Gastrocnemius medialis (tissue), 4 donors: ENCODE data around the gene SERTAD4. TPM values are rescaled to one million over a fixed set of nuclear protein-coding genes. Genes with fewer than 3 reads are reported as not detected.

Experiments
- ATAC-seq, 2 donors: fragments of 150-250 bp; one replicate each; pipeline ENCODE4 v1.9.1; 2016
- DNase-seq, 2 donors: peaks; one replicate each; pipeline ENCODE4 v3.0.0-alpha.2; 2019
- H3K27ac ChIP-seq, 4 donors: fragments of 200-600 bp; sonication (generic); 1 replicate in 1 of 4; 2 replicates in 3 of 4; pipeline ENCODE4 v1.5.1; 2016 to 2018; ENCODE audit warnings: mild to moderate bottlenecking in 2 of 4, moderate library complexity in 1 of 4
- H3K27me3 ChIP-seq, 3 donors: fragments of 200-600 bp; sonication (generic) in 2 of 3; 1 replicate in 1 of 3; 2 replicates in 2 of 3; pipeline versions ENCODE4 v1.5.1 to v1.6.0; 2016 to 2019; ENCODE audit warnings: mild to moderate bottlenecking in 1 of 3, moderate library complexity in 1 of 3
- H3K36me3 ChIP-seq, 2 donors: fragments of 200-600 bp; sonication (generic) in 1 of 2; one replicate each; pipeline ENCODE4 v1.5.1; 2017 to 2018
- H3K4me1 ChIP-seq, 2 donors: fragments of 200-600 bp; sonication (generic) in 1 of 2; one replicate each; pipeline ENCODE4 v1.5.1; 2016 to 2017; ENCODE audit warnings: mild to moderate bottlenecking in 2 of 2
- H3K4me3 ChIP-seq, 4 donors: fragments of 200-600 bp; sonication (generic) in 3 of 4; 1 replicate in 1 of 4; 2 replicates in 3 of 4; pipeline ENCODE4 v1.5.1; 2016 to 2019; ENCODE audit warnings: mild to moderate bottlenecking in 2 of 4
- H3K9me3 ChIP-seq, 3 donors: fragments of 200-600 bp; sonication (generic) in 2 of 3; 1 replicate in 1 of 3; 2 replicates in 2 of 3; pipeline ENCODE4 v1.5.1; 2016 to 2019
- POLR2A ChIP-seq, 2 donors: fragments of 450-650 bp; IDR thresholded peaks; one replicate each; pipeline ENCODE4 v1.6.1; 2017; ENCODE audit warnings: antibody characterized with exemption in 2 of 2, mild to moderate bottlenecking in 2 of 2, moderate library complexity in 2 of 2
- in situ Hi-C, 4 donors: fragments of 200-750 bp; cut with MboI; loops; one replicate each; pipeline versions ENCODE4 v1.15.0 to v1.8.0; 2017; ENCODE audit warnings: low sequenced_read_pairs in 4 of 4
- intact Hi-C: fragments of 100-400 bp; cut with DNase I; formaldehyde crosslinking; loops from one replicate; pipeline ENCODE4 v1.15.1; 2023; ENCODE audit warnings: low total_unique reads
- total RNA-seq, 4 donors: library from RNA; depleted of rRNA; stranded (reverse); fragments of >200 nt; gene quantifications; one replicate each; pipeline versions ENCODE4 v1.1.0 to v1.2.3, GENCODE V29; 2016
- TF ChIP-seq, protein P1 (sequence below), 5 experiments: fragments of 450-650 bp in 3 of 5; fragments of 200-600 bp in 2 of 5; sonication (generic) in 2 of 5; IDR thresholded peaks in 4 of 5; conservative IDR thresholded peaks in 1 of 5; 1 replicate in 4 of 5; 2 replicates in 1 of 5; pipeline ENCODE4 v1.5.1; 2016 to 2019; ENCODE audit warnings: antibody characterized with exemption in 5 of 5, mild to moderate bottlenecking in 3 of 5, moderate library complexity in 3 of 5

The SERTAD4 gene
- total RNA-seq, 4 donors from 2014 or later: 0.10 to 0.41 (median 0.16) TPM; not detected in 1

DNA sequence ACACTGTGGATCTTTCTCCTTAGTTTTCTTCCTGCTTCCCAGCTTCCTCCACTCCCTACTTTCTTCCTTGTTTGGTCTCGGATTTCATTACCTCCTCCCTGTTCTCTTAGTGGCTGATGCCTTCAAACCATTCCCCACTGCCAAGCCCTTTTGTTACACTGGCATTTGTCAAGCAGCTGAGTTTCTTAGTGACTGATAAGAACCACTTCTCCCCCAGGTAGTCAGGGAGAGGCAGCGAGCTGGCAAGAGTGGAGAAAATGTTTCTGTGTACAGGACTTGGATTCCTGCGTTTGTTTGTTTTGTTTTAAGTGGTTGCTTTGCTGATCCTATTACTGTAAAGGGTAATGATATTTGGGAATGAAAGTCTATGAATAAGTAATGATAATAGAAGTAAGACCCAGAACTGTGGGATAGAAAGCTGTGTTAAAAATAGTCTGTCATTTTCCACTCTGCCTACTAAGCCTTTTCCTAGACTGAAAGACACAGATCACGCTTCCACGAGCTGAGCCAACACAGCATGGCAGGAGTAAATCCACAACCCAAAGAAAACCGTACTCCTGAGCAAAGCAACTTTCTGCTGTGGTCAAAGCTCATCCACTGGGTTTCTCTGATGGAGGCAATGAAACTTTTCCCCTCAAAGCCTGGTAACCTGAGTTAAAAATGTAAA, 10.1 kb upstream of the SERTAD4 start:
- no peaks in the 10 kb centered on the region for H3K36me3 ChIP-seq
- DNase-seq (no peak), ATAC-seq (no peak)
- H3K4me1 ChIP-seq: no peaks in the 10 kb centered on the region
- peaks cover 0 to 3% (median 0%) of the 10 kb centered on the region in 3 donors for H3K27me3 ChIP-seq
- TF ChIP-seq, protein P1, sequence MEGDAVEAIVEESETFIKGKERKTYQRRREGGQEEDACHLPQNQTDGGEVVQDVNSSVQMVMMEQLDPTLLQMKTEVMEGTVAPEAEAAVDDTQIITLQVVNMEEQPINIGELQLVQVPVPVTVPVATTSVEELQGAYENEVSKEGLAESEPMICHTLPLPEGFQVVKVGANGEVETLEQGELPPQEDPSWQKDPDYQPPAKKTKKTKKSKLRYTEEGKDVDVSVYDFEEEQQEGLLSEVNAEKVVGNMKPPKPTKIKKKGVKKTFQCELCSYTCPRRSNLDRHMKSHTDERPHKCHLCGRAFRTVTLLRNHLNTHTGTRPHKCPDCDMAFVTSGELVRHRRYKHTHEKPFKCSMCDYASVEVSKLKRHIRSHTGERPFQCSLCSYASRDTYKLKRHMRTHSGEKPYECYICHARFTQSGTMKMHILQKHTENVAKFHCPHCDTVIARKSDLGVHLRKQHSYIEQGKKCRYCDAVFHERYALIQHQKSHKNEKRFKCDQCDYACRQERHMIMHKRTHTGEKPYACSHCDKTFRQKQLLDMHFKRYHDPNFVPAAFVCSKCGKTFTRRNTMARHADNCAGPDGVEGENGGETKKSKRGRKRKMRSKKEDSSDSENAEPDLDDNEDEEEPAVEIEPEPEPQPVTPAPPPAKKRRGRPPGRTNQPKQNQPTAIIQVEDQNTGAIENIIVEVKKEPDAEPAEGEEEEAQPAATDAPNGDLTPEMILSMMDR (IDR thresholded peaks at IDR 0.05 in 4 of 5, conservative IDR thresholded peaks at IDR 0.05 in 1 of 5): no peak
- no peak for TF ChIP-seq POLR2A (IDR thresholded peaks at IDR 0.05)
- H3K27ac ChIP-seq: no peak overlapping the region
- no peaks in the 10 kb centered on the region for H3K9me3 ChIP-seq
- intact Hi-C loops (no loop called here), in situ Hi-C loops (no loop called here)
- H3K4me3 ChIP-seq: no peak overlapping the region

DNA sequence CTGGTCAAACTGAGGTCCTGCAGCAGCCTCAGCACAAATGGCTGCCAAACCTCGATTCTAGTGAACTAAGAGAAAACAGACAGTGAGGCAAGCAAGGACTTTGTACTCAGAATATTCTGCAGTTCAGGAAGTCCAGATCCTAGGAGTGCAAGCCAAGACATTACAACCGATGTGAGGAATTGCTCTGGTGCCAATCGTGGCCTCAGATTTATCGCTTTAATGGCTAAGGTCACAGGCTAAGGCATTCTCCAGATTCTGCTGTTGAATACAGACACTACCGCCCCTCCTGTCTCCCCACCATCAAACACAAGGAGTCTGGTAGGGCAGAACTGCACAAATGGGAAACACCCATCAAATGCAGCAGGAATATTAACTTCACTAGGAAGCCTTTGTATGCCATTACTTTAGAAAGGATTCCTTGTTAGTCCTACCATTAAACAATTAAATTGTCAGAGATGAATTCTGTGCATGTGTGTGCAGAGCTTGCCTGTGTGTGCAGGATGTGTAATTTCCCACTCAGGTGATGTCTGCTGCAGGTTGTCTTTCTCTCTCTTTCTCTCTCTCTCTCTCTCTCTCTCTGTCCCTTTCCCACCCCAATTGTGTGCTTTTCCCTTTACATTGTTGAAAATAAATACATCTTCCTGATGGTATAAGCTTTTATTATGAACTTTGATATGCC, 9.2 kb upstream of the SERTAD4 start:
- Histone ChIP-seq H3K27ac (no peak overlapping the region), H3K4me3 (no peak overlapping the region), H3K9me3 (no peaks in the 10 kb centered on the region), H3K4me1 (no peaks in the 10 kb centered on the region), H3K36me3 (no peaks in the 10 kb centered on the region), H3K27me3 (peaks cover 0 to 4% (median 0%) of the 10 kb centered on the region in 3 donors)
- DNase-seq: no peak
- no peak for ATAC-seq
- in situ Hi-C loops (no loop called here), intact Hi-C loops (no loop called here)
- TF ChIP-seq POLR2A (IDR thresholded peaks at IDR 0.05): no peak
- TF ChIP-seq, protein P1 (IDR thresholded peaks at IDR 0.05 in 4 of 5, conservative IDR thresholded peaks at IDR 0.05 in 1 of 5): no peak

DNA sequence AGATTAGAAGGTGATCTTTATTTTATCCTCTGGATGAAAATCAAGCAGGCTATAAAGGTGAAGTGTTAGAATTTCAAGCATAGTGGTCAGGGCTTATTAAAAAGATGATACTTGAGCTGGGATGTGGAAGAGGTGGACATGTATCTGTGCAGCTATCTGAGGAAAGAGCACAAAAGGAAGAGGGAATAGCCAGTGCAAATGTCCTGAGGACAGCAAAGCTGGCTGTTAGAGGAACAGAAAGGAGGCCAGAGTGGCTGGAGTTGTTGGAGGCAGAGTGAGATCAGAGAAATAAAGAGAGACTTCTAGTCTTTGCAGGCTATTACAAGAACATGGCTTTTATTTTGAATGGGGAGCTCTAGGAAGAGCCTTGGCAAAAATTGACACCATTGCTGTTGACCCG, 4.4 kb upstream of the SERTAD4 start:
- H3K4me1 ChIP-seq: peaks cover 0 to under 1% of the 10 kb centered on the region in 2 donors
- no peaks in the 10 kb centered on the region for H3K9me3 ChIP-seq
- H3K27me3 ChIP-seq: peaks cover 9 to 21% (median 12%) of the 10 kb centered on the region in 3 donors
- no peaks in the 10 kb centered on the region for H3K36me3 ChIP-seq
- H3K4me3 ChIP-seq: no peak overlapping the region
- ATAC-seq (no peak), DNase-seq (no peak)
- no peak overlapping the region for H3K27ac ChIP-seq
- TF ChIP-seq POLR2A (IDR thresholded peaks at IDR 0.05): no peak
- TF ChIP-seq, protein P1 (IDR thresholded peaks at IDR 0.05 in 4 of 5, conservative IDR thresholded peaks at IDR 0.05 in 1 of 5): no peak
- intact Hi-C loops (no loop called here), in situ Hi-C loops (no loop called here)

- H3K4me3 ChIP-seq: no peak overlapping the region
- in situ Hi-C loops: no loop called here
- H3K27ac ChIP-seq: no peak overlapping the region
- TF ChIP-seq, protein P1 (IDR thresholded peaks at IDR 0.05 in 4 of 5, conservative IDR thresholded peaks at IDR 0.05 in 1 of 5): no peak
- TF ChIP-seq POLR2A (IDR thresholded peaks at IDR 0.05): no peak
- peaks cover 20 to 40% (median 23%) of the 10 kb centered on the region in 3 donors for H3K27me3 ChIP-seq
- H3K9me3 ChIP-seq: no peaks in the 10 kb centered on the region
- ATAC-seq (no peak), DNase-seq (no peak)
- H3K36me3 ChIP-seq: no peaks in the 10 kb centered on the region
- peaks cover 0 to 14% of the 10 kb centered on the region in 2 donors for H3K4me1 ChIP-seq
- intact Hi-C loops: no loop called here
Measured at GRCh38 chr1:210230149-210230695, 2.4 kb upstream of the SERTAD4 start.
